Measurements from ENCODE around the gene KIF20A.
"Not testable (repeated sequence)": the region's sequence is repeated elsewhere in the genome, so short reads cannot be mapped to it uniquely, and the experiment has no call there.

KIF20A gene

GRCh38 chr5:138160706-138161105 is 18.2 kb upstream of the KIF20A start:
- ATAC-seq (replicated peaks): no peak
- DNase-seq: no peak

DNA sequence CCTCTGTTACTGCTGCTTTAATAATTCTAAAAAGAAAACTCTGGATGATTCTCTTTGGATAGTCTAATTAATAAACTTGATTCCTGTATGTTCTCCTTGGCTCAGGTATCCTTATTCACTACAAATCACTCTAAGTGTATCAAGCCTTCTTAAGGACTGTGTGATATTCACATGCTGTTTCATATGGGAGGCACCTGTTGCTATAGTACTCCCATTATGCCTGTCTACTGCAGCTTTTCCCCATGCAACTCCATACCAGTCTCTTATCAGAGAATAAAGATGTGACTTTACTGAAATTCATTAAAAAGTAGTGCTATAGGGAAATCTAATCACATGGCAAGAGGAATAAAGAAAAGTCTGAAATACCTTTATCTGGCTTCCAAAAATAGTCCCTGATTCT is 15.2 kb upstream of the KIF20A start:
- DNase-seq (no peak), ATAC-seq (replicated peaks) (no peak)
- no peaks in the 10 kb centered on the region for H3K9me3 Mint-ChIP-seq
- H3K27me3 Mint-ChIP-seq: no peaks in the 10 kb centered on the region
- H3K27ac Mint-ChIP-seq: no peak overlapping the region
- H3K4me1 Mint-ChIP-seq (ENCODE audit: low read depth in 2 of 2): peaks cover 3 to 4% of the 10 kb centered on the region in 2 donors
- H3K4me3 Mint-ChIP-seq: no peak overlapping the region
- peaks cover 97% of the 10 kb centered on the region for H3K36me3 Mint-ChIP-seq (ENCODE audit: insufficient read depth)

More at GRCh38 chr5:138160706-138161105, 18.2 kb upstream of the KIF20A start:
- peaks cover 1 to 4% of the 10 kb centered on the region in 2 donors for H3K4me1 Mint-ChIP-seq (ENCODE audit: low read depth in 2 of 2)
- H3K36me3 Mint-ChIP-seq (ENCODE audit: insufficient read depth): peaks cover 92% of the 10 kb centered on the region
- no peaks in the 10 kb centered on the region for H3K27me3 Mint-ChIP-seq
- no peak overlapping the region for H3K4me3 Mint-ChIP-seq
- H3K27ac Mint-ChIP-seq: no peak overlapping the region
- no peaks in the 10 kb centered on the region for H3K9me3 Mint-ChIP-seq

DNA sequence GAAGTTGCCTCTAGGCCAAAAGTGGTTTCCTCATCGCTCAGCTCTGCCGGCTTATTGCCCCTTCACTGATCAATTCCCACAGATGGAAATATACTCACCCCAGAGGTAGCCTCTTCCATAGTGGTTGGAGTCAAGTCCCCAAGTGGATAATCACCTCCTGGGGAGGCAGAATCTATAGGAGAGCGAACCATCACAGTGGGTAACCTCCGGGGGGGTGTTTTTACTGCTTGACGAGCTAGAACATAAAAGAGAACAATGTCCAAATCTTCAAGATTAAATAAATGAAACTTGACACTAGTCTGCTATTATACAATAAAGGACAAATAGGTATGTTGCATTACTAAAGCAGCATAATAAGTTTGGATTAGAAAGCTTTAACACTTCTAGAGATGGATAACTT is 9.8 kb upstream of the KIF20A start:
- Mint-ChIP-seq H3K27ac (no peak overlapping the region), H3K4me3 (no peak overlapping the region), H3K36me3 (ENCODE audit: insufficient read depth) (peaks cover 97% of the 10 kb centered on the region), H3K27me3 (no peaks in the 10 kb centered on the region), H3K9me3 (no peaks in the 10 kb centered on the region), H3K4me1 (ENCODE audit: low read depth in 2 of 2) (peaks cover 3 to 5% of the 10 kb centered on the region in 2 donors)
- ATAC-seq (replicated peaks) (no peak), DNase-seq (no peak)

DNA sequence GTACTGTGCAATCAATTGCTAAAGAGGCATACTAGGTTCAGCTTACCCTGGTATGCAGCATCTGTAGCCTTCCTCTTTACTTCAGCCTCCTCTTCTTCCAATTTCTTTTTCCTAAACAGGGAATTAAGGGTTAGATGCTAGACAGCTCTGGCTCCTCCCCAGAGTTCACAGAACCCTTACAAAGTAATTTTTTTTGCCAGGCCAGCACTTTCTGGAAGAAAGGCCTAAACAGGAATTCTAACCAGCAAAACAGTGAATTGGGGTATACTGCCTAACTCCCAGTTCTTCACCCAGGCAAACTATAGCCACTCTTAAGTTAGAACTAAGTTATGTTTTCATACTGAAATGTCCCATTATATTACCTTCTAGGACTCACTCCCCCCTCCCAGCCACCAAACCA is 8.6 kb upstream of the KIF20A start:
- ATAC-seq (replicated peaks) (no peak), DNase-seq (no peak)
- Mint-ChIP-seq H3K27ac (no peak overlapping the region), H3K36me3 (ENCODE audit: insufficient read depth) (peaks cover 96% of the 10 kb centered on the region), H3K9me3 (no peaks in the 10 kb centered on the region), H3K27me3 (no peaks in the 10 kb centered on the region), H3K4me3 (no peak overlapping the region), H3K4me1 (ENCODE audit: low read depth in 2 of 2) (peaks cover 1 to 4% of the 10 kb centered on the region in 2 donors)

DNA sequence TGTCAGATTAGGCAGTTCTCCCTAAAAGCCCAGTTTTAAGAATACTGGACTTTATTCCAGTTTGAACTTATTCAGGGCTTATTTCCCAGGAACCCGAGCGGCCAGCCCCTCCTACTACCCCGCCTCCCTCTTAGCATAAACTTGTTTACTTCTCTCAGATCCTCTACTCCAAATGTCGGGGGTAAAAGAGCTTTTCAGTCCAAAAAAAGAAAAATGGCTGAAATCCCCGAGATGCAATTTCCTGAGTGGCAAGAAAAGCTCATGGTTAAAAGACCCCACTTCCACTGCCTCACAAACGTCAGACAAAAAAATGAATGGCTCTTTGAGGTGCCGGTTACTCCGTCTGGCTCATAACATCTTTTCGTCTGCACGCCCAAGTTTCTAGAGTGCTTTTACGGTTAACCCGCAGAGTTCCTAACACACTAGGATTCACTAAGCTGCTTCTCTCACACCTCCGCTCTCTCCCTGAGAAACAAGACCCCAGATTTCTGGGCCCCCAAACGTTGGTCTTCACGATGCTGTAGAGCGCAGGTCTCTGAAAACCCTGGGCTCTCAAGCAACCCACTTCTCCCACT is 884 bp upstream of the KIF20A start:
- ATAC-seq (replicated peaks) (peak; percentile 19), DNase-seq (peak in 1 of 3 experiments; percentile 2)

DNA sequence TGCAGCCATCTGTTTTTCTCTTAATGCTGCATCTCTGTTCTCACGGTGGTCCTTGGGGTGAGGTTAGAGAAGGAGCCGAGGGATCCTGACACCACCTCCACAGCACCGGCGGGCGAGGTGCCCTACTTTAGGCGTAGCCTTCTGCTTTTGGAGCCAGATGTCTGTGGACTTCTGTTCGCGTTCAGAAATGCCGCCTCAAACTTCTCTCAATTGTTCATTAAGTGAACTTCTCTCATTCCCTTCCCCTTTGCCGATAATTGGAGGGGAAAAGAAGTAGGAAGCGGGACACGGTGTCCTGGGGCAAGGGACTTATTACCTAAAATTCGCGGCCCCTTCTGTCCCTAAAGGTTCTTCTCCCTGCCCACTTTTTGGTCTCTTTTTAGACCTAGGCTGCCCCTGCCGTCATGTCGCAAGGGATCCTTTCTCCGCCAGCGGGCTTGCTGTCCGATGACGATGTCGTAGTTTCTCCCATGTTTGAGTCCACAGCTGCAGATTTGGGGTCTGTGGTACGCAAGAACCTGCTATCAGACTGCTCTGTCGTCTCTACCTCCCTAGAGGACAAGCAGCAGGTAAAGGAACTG is 455 bp downstream of the KIF20A start:
- H3K4me3 Mint-ChIP-seq: no peak overlapping the region
- no peaks in the 10 kb centered on the region for H3K9me3 Mint-ChIP-seq
- peaks cover 4 to 7% of the 10 kb centered on the region in 2 donors for H3K4me1 Mint-ChIP-seq (ENCODE audit: low read depth in 2 of 2)
- no peak overlapping the region for H3K27ac Mint-ChIP-seq
- no peak for ATAC-seq (replicated peaks)
- no peak for DNase-seq
- peaks cover 29% of the 10 kb centered on the region for H3K36me3 Mint-ChIP-seq (ENCODE audit: insufficient read depth)
- no peaks in the 10 kb centered on the region for H3K27me3 Mint-ChIP-seq

More for the DNA sequence above, 884 bp upstream of the KIF20A start:
- no peak overlapping the region for H3K4me3 Mint-ChIP-seq
- no peaks in the 10 kb centered on the region for H3K27me3 Mint-ChIP-seq
- peaks cover 39% of the 10 kb centered on the region for H3K36me3 Mint-ChIP-seq (ENCODE audit: insufficient read depth)
- H3K9me3 Mint-ChIP-seq: no peaks in the 10 kb centered on the region
- no peak overlapping the region for H3K27ac Mint-ChIP-seq
- H3K4me1 Mint-ChIP-seq (ENCODE audit: low read depth in 2 of 2): peaks cover 4 to 7% of the 10 kb centered on the region in 2 donors

GRCh38 chr5:138180183-138180782 is 1.4 kb downstream of the KIF20A start:
- no peak for ATAC-seq (replicated peaks)
- Mint-ChIP-seq H3K36me3 (ENCODE audit: insufficient read depth) (peaks cover 21% of the 10 kb centered on the region), H3K4me1 (ENCODE audit: low read depth in 2 of 2) (peaks cover 4 to 7% of the 10 kb centered on the region in 2 donors), H3K27ac (no peak overlapping the region), H3K4me3 (peak overlapping the region in 1 of 2 donors; percentile 54), H3K9me3 (no peaks in the 10 kb centered on the region), H3K27me3 (no peaks in the 10 kb centered on the region)
- peak in 1 of 3 experiments; percentile 15 for DNase-seq

GRCh38 chr5:138180841-138181240 is 1.9 kb downstream of the KIF20A start:
- H3K4me3 Mint-ChIP-seq: no peak overlapping the region
- H3K36me3 Mint-ChIP-seq (ENCODE audit: insufficient read depth): peaks cover 16% of the 10 kb centered on the region
- H3K9me3 Mint-ChIP-seq: no peaks in the 10 kb centered on the region
- H3K4me1 Mint-ChIP-seq (ENCODE audit: low read depth in 2 of 2): peaks cover 4 to 7% of the 10 kb centered on the region in 2 donors
- DNase-seq: no peak
- ATAC-seq (replicated peaks): no peak
- H3K27ac Mint-ChIP-seq: no peak overlapping the region
- H3K27me3 Mint-ChIP-seq: no peaks in the 10 kb centered on the region

DNA sequence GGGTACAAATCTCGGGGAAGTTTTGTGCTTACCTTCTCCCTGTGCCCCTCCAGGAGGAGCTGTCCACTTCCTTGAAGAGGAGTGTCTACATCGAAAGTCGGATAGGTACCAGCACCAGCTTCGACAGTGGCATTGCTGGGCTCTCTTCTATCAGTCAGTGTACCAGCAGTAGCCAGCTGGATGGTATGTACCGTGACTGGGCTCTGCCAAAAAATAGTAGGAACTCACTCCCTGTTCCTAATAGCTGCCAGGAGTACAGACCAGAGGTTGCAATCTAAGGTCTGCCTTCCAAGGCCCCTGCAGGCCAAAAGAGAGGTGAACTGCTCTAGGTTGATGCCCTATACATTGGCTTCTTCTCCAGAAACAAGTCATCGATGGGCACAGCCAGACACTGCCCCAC is 3.9 kb downstream of the KIF20A start:
- Mint-ChIP-seq H3K27me3 (no peaks in the 10 kb centered on the region), H3K9me3 (no peaks in the 10 kb centered on the region), H3K4me3 (no peak overlapping the region), H3K4me1 (ENCODE audit: low read depth in 2 of 2) (peaks cover 2 to 4% of the 10 kb centered on the region in 2 donors), H3K27ac (no peak overlapping the region), H3K36me3 (ENCODE audit: insufficient read depth) (peaks cover 9% of the 10 kb centered on the region)
- ATAC-seq (replicated peaks) (no peak), DNase-seq (no peak)

- no peak for ATAC-seq (replicated peaks)
- Mint-ChIP-seq H3K27me3 (no peaks in the 10 kb centered on the region), H3K27ac (peak overlapping the region in 1 of 2 donors; percentile 15), H3K9me3 (no peaks in the 10 kb centered on the region), H3K4me1 (ENCODE audit: low read depth in 2 of 2) (no peaks in the 10 kb centered on the region), H3K4me3 (no peak overlapping the region), H3K36me3 (ENCODE audit: insufficient read depth) (peaks cover 32% of the 10 kb centered on the region)
- DNase-seq: no peak
Measured at GRCh38 chr5:138186002-138186447, 7.1 kb downstream of the KIF20A start.

GRCh38 chr5:138188626-138189025 is 9.7 kb downstream of the KIF20A start:
- Mint-ChIP-seq H3K4me3 (no peak overlapping the region), H3K27me3 (no peaks in the 10 kb centered on the region), H3K4me1 (ENCODE audit: low read depth in 2 of 2) (no peaks in the 10 kb centered on the region), H3K9me3 (no peaks in the 10 kb centered on the region), H3K27ac (no peak overlapping the region), H3K36me3 (ENCODE audit: insufficient read depth) (peaks cover 57% of the 10 kb centered on the region)
- no peak for ATAC-seq (replicated peaks)
- no peak for DNase-seq

- Mint-ChIP-seq H3K4me1 (ENCODE audit: low read depth in 2 of 2) (no peaks in the 10 kb centered on the region), H3K9me3 (no peaks in the 10 kb centered on the region), H3K36me3 (ENCODE audit: insufficient read depth) (peaks cover 83% of the 10 kb centered on the region), H3K27ac (no peak overlapping the region), H3K27me3 (no peaks in the 10 kb centered on the region), H3K4me3 (no peak overlapping the region)
- no peak for ATAC-seq (replicated peaks)
- DNase-seq: no peak
Measured at GRCh38 chr5:138192826-138193225, 13.9 kb downstream of the KIF20A start.

GRCh38 chr5:138193859-138194258 is 14.9 kb downstream of the KIF20A start:
- H3K36me3 Mint-ChIP-seq (ENCODE audit: insufficient read depth): peaks cover 83% of the 10 kb centered on the region
- ATAC-seq (replicated peaks); H3K9me3 Mint-ChIP-seq; H3K27me3 Mint-ChIP-seq; H3K4me3 Mint-ChIP-seq; H3K4me1 Mint-ChIP-seq (ENCODE audit: low read depth in 2 of 2); H3K27ac Mint-ChIP-seq; DNase-seq: not testable (repeated sequence)

GRCh38 chr5:138210985-138211384 is 32.1 kb downstream of the KIF20A start:
- peaks cover 22% of the 10 kb centered on the region for H3K36me3 Mint-ChIP-seq (ENCODE audit: insufficient read depth)
- no peak overlapping the region for H3K27ac Mint-ChIP-seq

More at GRCh38 chr5:138210985-138211384, 32.1 kb downstream of the KIF20A start:
- no peaks in the 10 kb centered on the region for H3K9me3 Mint-ChIP-seq
- H3K4me1 Mint-ChIP-seq (ENCODE audit: low read depth in 2 of 2): peaks cover 14 to 30% of the 10 kb centered on the region in 2 donors
- H3K4me3 Mint-ChIP-seq: no peak overlapping the region
- ATAC-seq (replicated peaks): no peak
- no peak for DNase-seq
- no peaks in the 10 kb centered on the region for H3K27me3 Mint-ChIP-seq
